ENCODE data around the gene LRRC36.

DNA sequence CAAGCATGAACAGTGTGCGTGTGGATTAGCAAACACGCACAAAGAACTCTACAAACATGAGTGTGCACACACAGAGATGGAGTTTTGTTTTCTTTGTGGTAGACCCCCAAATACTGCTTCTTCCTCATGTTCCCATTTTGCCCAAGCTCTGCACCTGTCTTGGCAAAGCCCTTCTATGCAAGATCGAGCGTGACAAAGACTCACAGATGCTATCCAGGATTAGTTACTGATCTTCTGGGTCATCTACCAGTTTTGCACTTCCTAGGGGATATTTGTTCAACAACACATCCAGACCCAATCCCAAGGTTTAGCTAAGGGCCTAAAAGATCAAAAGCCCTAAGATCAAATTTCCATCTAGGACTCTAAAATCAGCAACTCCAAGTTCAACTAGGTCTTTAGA lies 16.0 kb downstream of the LRRC36 start:
- TF ChIP-seq, protein P1, sequence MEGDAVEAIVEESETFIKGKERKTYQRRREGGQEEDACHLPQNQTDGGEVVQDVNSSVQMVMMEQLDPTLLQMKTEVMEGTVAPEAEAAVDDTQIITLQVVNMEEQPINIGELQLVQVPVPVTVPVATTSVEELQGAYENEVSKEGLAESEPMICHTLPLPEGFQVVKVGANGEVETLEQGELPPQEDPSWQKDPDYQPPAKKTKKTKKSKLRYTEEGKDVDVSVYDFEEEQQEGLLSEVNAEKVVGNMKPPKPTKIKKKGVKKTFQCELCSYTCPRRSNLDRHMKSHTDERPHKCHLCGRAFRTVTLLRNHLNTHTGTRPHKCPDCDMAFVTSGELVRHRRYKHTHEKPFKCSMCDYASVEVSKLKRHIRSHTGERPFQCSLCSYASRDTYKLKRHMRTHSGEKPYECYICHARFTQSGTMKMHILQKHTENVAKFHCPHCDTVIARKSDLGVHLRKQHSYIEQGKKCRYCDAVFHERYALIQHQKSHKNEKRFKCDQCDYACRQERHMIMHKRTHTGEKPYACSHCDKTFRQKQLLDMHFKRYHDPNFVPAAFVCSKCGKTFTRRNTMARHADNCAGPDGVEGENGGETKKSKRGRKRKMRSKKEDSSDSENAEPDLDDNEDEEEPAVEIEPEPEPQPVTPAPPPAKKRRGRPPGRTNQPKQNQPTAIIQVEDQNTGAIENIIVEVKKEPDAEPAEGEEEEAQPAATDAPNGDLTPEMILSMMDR (IDR thresholded peaks at IDR 0.05): no peak
- no peak for TF ChIP-seq POLR2A (IDR thresholded peaks at IDR 0.05)
